NCI-H446 (cell line): ENCODE results near the gene CNGA3.
"Not testable (repeated sequence)": the region's sequence is repeated elsewhere in the genome, so short reads cannot be mapped to it uniquely, and the experiment has no call there.

ENCODE experiments used
- DNase-seq, 2 experiments: peaks; one replicate each; lab custom pipeline; 2025; lab: John Stamatoyannopoulos, UW

The CNGA3 gene

GRCh38 chr2:98403878-98404277 is 57.6 kb downstream of the CNGA3 start:
- no peak for DNase-seq

GRCh38 chr2:98404556-98405250 is 58.4 kb downstream of the CNGA3 start:
- DNase-seq = no peak

DNA sequence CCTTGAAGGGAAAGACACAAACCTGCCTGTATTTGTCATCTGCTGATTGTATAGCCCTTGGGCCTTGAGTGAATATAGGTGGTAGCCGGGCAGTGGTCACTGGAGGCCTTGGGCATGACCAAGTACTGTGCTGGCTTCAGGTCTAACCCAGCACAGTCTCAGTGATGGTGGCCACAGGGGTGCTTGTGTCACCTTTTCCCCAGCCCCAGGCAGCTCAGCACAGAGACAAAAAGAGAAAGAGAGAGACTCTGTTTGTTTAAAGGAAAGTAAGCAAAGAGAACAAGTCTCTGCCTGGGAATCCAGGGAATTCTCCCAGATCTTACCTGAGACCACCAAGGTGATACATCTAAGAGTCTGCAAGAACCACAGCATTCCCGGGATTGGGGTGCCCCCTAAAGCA is 59.0 kb downstream of the CNGA3 start:
- DNase-seq = no peak

DNA sequence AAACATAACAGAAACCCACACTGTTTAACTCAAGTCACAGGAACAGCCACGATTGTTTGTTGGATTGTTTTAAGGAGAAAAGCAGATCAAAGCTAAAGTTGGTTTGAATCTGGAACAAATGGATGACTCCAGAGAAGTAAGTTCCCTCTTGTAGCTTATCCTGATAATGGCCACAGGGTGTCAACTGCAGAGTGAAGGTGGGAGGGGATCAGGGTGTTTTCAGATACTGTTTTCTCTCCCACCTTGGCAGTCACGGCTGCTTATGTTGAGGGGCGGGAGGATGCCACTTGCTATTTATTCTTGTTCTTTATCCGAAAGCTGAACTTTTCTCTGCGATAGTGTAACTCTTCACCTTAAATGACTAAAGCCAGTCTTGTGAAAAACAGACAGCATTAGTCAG is 61.9 kb downstream of the CNGA3 start:
- DNase-seq = no peak

DNA sequence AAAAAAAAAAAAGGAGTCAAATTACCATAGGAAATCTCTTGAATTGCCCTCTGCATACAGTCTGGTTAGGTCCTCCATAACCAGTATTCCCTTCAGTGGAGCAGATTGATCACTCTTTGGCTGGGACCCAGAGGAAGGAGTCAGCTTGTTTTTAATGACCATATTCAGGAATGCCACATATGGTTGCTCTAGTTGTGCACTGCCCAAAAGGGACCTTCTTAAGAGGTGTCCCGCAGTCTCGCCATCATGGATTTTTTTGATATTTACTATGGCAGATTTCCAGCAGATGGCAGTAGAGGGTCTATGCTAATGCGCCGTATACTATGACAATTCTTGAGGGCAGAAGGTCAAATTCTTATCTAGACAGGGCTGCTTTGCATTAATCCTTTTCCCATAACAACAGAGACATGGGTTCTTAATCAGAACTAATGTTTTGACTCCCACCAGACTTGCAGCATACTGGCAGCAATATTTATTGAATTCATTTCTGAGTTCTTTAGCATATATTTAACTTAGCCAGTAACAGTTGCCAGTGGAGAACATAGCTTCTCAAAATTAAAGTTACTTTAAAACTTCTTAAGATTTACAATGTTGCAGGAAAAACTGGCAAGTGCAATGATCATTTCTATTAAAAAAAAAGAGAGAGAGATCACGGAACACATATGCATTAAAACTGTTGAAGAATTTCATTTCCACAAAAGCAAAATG is 66.6 kb downstream of the CNGA3 start:
- DNase-seq = peak; percentile 54 to 78

- not testable (repeated sequence) for DNase-seq
Measured at GRCh38 chr2:98414246-98414645, 68.0 kb downstream of the CNGA3 start.

GRCh38 chr2:98415719-98416248 is 69.5 kb downstream of the CNGA3 start:
- DNase-seq = not testable (repeated sequence)

DNA sequence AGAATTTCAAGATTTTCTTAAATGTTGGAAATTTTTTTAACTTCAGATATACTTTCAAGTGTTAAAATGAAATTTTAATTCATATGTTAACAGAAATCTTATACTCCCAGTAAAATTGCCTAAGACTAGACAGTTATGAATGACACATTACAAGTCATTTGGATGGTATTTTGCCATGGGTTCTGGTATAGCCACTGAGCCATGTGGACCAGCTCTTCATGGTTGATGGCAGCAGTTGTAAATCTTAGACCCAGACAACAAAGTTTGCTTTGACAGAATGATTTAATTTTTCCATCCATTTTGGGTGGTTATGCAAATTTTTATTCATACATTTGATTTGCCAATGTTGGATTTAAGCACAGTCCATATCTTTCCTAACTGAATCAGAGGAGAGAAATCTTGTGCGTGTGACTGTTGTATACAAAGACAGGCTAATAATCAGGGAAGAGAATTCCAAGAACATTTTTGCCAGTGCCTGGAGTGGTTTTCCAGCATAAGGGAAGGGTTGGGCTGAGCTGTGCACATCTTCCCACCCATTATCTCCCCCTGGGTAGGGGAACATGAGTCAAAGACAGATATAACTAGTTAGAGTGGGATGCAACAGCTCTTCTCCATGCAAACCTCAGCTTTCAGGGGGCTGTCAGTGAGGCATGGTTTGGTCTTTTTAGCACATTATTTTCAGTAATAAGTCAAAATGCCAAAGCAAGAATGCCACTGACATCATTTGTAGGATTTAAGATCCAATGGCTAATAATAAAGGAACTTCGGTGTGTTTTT is 70.3 kb downstream of the CNGA3 start:
- no peak for DNase-seq

DNA sequence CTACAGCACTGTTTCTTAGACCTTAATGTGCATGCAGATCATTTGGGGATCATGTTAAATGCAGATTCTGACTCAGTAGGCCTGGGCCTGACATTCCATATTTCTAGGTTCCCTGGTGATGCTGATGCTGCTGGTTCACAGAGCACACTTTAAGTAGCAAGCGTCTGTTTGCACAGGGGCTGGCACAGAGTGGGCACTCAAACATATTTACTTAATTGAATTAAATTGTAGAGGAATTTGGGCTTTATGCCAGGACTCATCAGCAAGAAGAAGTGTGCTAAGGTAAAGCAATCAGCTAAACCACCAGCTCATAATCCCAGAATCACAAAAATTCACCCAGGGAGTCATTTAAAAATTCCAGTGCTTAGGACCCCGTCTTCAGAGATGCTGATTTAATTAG is 73.3 kb downstream of the CNGA3 start:
- DNase-seq = no peak

GRCh38 chr2:98419977-98420725 is 73.9 kb downstream of the CNGA3 start:
- DNase-seq = no peak

- no peak for DNase-seq
Measured at GRCh38 chr2:98422449-98422848, 76.2 kb downstream of the CNGA3 start.

DNA sequence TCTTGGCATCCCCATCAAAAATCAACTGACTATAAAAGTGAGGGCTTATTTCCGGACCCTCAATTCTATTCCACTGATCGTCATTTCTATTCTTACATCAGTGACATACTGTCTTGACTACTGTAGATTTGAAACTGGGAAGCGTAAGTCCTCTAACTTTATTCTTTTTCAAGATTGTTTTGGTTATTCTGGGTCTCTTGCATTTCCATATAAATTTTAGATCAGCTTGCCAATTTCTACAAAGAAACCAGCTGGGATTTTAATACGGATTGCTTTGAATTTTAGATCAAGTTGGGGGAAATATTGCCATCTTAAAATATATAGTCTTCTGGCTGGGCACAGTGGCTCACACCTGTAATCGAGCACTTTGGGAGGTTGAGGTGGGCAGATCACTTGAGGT is 80.5 kb downstream of the CNGA3 start:
- no peak for DNase-seq

- no peak for DNase-seq
Measured at GRCh38 chr2:98432145-98432544, 85.9 kb downstream of the CNGA3 start.

GRCh38 chr2:98433363-98433964 is 87.2 kb downstream of the CNGA3 start:
- DNase-seq = no peak

GRCh38 chr2:98434492-98434891 is 88.2 kb downstream of the CNGA3 start:
- DNase-seq = no peak

GRCh38 chr2:98435670-98436069 is 89.4 kb downstream of the CNGA3 start:
- not testable (repeated sequence) for DNase-seq

- no peak for DNase-seq
Measured at GRCh38 chr2:98436734-98437133, 90.5 kb downstream of the CNGA3 start.

- DNase-seq = no peak
Measured at GRCh38 chr2:98438190-98439133, 92.2 kb downstream of the CNGA3 start.

- no peak for DNase-seq
Measured at GRCh38 chr2:98441706-98442450, 95.6 kb downstream of the CNGA3 start.

DNA sequence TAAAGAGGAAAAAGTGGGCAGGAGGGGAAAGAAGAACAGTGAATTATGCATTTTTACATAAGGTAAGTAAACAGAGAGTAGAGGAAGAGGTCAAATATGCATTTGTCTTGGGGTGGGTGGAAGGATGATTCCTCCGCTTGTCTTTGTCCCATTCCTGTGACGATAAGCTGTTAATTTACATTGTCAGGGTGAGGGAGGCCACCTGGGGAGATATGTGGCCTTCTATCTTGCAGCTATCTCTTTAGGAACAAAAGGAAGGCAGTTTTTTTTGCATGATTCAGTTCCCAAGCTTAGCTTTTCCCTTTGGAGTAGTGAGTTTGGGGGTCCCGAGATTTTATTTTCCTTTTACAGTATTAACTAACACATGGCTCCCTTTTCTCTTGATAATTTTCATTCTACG is 96.2 kb downstream of the CNGA3 start:
- DNase-seq = no peak
